Endometrial microvascular endothelial cells (primary cell): Measurements from ENCODE around the gene KRT4. TPM values are rescaled to one million over a fixed set of nuclear protein-coding genes. Genes with fewer than 3 reads are reported as not detected.

Experiments used
- in situ Hi-C: cut with HindIII; loops from 2 replicates; pipeline ENCODE4 v1.10.0; 2017; ENCODE audit warnings: low sequenced_read_pairs, low pct_unique_long_range_greater_than_20kb; ENCODE audit errors: inconsistent ontology term
- total RNA-seq: library from RNA; depleted of rRNA; stranded (reverse); fragments of >200 nt; gene quantifications from one replicate; pipeline ENCODE4 v1.2.3, GENCODE V29; 2015; ENCODE audit errors: inconsistent ontology term

The KRT4 gene
- total RNA-seq, 1 donor from 2014 or later: not detected

DNA sequence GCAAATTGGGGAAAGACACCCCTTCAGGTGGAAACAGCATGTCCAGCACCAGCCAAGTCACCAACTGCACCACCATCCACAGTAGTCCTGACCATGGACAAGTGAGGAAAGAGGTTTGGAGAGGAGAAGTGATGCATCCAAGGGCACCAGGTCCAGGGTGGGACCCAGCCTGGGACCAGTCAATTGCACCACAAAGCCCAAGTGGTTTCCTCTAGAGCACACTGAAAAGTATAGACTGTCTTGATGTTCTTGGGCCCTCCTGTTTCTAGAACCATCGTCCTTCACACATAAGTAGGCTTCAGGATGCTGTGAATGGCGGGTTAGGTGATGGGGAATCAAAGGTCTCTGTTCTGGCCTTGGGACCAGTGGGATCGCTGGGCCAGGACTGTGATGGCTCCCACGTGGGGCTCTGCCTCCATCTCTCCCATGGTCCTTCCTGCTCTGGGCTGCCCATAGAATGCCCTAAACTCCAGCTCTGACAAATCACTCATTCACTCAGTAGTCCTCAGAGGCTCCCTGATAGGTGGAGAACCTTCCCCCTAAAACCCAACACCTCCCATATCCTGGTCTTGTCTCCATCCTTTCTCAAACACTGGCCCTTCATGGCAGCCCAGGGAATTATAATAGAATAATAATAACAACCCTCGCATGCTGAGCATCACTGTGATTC lies 11.0 kb upstream of the KRT4 start:
- in situ Hi-C loops: no loop called here

DNA sequence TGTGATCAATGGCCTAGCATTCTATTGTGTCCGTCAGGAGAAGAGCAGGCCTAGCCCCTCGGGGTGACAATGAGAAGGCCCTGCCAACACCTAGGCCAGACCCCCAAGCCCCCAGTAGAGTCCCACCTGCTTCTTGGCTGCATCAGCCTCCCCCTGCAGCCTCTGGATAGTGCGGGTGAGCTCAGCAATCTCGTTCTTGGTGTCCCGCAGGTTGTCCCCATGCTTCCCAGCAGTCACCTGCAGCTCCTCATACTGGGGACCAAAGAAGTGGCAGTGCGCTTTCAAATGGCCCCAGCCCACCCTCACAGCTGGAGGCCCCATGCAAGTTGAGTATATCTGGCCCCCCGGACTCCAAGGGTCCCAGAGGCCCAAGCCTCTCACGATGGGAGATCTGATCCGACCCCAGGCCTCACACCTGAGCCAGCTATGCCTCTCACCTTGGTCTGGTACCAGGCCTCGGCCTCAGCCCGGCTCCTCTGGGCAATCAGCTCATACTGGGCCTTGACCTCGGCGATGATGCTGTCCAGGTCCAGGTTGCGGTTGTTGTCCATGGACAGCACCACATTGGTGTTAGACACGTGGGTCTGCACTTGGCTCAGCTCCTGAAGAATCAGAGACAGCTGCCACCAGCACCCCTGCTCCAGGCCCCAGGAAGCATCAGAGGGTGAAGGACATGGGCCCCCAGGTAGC lies 10.0 kb upstream of the KRT4 start:
- in situ Hi-C loops: no loop called here

DNA sequence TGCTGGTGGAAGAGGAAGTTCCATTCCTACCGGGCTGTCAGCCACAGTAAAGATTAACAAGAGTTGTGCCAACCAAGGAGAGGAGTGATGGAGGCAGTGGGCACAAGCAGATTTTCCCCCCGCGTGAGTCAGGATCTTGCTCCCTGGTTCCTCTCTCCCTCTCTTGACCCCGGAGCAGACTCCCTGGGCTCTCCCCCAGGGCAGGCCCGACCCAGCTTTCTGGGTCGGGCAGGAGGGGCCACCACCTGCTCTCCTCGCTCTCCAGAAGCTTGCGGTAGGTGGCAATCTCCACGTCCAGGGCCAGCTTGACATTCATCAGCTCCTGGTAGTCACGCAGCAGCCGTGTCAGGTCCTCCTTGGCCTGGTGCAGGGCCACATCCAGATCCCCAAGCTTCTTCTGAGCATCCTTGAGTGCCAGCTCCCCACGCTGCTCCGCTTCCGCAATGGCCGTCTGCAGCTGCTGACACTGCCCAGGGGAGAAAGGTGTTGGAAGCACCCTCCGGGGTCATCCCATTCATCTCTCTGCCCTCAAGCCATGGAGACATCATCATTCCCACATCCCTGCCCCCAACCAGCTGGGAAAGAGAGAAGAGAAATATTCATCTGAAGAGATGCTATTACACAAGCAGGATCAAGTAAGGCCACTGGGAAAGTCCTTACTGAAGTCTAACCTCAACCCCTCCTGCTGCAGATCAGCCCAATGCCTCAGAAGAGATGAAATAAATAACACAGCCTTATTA lies 9.0 kb upstream of the KRT4 start:
- in situ Hi-C loops: no loop called here

DNA sequence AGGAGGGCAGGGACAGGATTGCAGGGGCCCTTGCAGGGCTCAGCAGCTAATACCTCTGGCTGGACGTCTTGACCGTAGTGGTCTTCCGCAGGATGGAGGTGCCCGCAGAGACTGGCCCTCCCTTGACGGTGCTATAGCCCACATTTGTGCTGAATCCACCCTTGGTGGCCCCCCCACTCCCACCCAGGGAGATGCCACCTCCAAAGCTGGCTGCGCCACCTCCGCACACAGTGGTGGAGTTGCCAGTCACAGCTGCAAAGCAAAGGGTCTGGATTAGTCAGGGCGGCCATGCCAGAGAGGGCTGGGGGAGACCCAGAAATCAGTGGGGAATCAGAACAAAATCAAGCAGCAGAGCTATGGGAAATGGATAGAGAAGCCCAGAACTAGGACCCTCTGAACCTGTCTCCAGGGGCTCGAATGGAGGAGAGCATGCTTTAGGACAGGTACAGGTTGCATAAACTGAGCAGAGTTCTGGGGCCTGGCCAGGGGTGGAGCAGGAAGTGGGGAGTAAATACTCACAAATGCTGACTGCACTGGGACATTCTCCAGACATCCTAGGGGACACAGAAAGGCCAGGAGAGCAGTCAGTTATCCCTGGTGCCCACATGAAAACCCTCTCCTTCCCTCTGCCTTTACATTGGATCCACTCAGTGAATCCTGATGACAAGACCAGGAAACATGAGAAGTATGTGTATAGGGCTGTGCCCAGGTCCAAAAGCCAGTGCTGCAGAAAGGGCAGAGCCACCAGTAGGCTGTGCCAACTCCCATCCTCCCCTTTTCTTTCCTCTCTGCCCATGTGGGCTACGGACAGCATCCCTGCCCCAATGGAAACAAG lies 8.1 kb upstream of the KRT4 start:
- in situ Hi-C loops: no loop called here

DNA sequence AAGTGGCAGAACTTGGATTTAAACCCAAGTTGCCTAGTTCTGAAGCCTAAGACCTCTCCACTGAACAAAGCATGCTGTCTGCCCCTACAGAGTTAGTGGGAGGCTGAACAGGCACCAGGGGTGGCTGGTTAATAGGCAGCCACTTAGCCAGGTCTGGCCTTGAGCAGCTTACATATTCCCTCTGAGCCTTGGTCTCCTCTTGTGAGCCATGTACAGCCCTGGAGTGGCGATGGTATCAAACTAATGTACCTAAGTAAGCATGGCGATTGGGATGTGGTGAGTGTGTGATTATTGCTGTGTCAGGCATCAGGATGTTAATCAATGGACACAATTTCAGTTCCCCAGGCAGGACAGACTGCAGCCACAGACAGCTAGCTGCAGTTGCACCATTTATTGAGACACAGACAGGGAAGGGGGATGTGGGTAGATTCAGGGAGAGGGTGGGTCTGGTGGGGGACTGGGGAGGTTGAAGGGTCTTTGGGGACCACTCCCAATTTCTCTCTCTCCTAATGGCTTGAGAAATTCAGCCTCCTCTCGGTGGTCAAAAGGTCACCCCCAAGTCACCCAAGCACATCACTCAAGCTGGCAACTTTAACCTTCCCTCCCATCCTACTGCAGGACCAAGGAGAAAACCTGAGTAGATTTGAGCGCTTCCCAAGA lies 7.3 kb upstream of the KRT4 start:
- in situ Hi-C loops: no loop called here

DNA sequence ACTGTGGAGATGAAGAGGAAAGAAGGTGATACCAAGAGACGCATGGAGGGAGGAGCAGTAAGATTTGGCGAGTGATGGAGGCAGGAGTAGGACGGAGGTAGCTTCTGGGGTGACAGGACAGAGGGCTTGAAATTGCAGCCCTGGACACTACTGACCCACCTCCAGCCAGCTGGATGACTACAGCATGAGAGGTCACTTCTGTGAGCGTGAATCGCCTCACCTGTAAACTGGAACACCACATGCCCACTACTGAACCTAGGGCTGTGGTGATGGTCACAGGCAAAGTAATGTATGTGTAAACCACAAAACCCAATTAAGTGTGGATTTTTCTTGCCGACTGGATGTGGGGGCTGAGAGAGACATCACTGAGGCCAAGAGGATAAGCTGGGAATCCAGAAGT lies 6.6 kb upstream of the KRT4 start:
- in situ Hi-C loops: no loop called here

DNA sequence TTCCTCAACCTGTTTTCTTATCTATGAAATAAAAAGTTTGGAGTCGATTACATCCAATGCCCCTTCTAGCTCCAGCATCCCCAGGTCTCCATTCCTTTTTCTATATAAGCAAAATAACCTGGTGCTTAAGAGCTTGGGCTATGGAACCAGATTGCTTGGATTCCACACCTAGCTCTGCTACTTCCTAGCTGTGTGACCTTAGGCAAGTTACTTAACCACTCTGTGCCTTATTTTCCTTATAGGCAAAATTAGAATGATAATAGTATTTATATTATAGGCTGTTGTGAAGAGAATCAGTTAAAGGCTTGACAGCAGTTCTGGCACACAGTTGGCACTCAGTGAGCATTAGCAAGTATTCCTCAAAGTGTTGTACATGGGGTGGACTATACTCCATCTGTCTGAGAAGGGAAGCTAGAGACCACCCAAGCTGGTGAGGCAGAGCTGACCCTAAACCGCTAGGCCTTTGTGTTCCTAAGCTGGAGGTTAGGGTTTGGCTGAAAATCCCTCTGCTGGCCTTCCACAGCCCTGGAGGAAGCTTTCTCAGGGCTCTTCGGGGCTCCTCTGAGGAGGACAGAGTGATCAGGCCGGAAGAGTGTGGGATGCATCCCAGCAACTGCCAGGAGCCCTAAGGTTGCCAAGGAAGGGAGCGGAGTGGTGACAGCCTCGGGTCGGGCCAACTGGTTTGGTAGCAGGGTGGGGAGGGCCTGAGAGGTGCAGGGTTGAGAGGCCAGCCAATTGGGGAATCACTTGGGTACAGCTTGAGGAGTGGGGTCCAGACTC lies 6.0 kb upstream of the KRT4 start:
- in situ Hi-C loops: no loop called here

DNA sequence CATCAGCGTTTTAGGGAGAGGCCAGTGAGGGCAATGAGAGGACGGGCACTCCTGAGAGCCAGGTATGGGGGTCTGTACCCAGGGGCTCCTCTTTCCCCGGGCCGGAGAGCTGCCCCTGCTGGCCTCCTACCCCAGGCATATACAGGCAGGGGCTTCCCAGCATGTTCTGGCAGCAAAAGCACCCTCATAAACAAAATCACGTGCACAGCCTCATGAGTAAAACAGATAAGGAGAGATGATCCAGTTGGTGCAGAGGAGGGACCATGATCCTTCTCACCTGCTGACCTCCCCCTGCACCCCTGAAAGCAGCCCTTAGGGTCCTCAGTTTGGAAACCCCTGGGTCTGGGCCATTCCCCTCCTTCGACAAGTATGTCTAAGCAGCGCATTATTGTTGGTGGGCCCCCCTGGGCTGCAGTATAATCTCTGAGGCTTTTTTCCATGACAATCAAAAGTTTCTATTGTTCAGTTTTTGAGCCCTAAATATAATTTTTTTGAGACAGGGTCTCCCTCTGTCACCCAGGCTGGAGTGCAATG lies 5.0 kb upstream of the KRT4 start:
- in situ Hi-C loops: no loop called here

DNA sequence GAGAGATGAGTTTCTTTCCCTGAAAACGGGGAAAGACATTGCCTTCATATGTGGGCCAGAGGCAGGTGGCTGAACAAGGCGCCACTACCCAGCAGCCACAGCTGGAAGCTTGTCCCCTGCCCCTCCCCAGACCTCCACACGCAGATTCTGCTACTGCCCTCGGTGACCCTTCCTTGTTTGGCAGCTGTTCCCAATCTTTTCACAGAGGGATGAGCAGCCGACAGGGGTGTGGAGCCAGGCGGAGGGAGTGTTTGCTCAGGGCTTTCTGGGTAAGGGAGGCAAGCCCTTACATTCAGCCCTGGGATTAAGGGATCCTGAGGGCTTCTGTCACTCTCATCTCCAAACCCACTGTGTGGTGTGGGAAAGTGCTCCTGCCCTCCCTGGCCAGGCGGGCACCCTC lies 4.5 kb upstream of the KRT4 start:
- in situ Hi-C loops: no loop called here

DNA sequence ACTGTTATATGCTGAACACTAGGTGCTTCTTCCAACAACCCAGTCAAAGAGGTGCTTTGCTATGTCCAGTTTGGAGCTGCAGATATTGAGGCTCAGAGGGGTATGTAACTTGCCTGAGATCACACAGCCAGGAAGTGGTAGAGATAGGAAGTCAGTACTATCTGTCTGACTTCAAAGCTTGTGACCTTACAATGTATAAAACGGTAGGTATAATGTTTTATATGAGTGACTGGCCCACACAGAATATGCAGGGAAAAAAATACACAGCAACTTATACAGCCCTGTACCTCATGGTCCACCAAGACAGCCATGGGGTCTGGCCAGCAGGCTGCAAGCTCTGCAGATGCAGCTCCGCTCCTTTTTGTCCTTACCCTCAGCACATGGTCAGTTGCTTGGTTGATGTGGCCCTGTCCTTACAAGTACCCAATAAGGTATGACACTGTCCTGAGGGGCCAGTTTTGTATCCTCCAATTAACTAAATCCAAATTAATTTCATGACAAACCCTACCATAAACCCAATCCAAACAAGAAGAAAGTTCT lies 3.9 kb upstream of the KRT4 start:
- in situ Hi-C loops: no loop called here

DNA sequence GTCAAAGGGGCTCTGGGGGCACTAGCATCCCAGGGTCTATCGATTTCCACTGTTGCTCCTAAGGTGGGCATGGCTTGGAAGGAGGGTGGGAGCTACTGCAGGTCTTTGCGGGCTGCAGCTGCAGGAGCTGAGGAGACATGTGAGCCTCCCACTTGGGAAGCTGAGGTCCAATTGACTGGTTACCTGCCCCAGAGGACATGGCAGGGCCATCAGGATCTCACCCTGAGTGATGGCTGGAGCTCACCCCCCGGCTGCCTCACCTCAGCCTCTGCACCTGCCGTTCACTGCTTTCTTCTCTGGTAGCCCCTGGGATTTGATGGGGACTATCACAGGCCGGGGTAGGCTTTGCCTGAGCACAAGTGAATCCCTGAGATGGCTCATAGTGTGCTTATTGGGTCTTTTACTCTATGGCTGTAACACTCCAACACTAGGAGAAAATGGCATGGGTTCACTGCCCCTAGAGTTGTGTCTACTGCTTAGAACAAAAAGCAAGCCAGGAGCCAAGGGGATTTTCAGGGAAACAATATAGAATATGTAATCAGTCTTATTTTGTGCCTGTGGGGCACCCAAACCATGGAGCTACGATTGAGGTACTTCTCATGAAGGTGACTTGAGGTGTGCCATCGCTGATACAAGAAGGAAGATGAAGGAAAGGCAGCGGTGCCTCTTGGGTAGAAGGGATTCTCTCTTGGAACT lies 3.2 kb upstream of the KRT4 start:
- in situ Hi-C loops: no loop called here

DNA sequence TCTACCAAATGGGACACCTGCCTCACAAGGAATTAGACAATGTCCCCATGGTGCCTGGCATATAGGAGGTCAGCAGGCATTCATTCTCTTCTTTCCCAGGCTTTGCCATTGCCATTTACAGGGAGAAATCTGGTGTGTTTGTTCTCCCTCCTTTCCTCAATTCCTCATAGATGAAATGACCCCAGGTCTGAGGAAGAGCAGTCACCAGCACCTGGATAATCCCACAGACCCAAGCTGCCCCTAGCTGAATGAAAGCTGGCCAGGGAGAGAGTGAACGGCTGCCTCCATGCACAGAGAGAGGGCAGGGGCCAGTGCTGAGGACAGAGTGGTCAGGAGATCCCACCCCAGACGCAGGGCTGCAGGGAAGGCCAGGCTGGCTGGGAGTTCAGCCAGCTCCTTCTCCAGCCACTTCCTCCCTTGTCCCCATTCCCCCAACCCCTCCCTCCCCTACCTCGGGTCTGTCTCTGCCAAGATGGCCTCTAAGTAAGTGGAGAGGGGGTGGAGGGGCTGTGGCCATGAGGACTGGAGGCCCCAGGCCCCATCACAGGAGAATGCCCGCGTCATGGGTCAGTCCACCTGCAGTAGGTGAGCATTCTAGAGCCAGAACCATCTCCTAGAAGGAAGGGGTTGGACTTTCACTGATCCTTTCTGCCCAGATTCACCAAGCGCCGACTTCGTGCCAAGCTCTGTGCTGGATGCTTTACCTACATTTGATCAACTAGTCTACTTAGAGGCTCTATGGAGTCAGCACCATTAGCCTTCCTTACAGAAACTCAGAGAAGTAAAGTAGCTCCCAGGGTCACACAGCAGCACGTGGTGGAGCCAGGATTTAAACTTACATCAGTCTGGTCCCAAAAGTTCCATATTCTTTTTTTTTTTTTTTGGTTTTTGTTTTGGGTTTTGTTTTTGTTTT lies 2.0 kb upstream of the KRT4 start:
- in situ Hi-C loops: no loop called here

DNA sequence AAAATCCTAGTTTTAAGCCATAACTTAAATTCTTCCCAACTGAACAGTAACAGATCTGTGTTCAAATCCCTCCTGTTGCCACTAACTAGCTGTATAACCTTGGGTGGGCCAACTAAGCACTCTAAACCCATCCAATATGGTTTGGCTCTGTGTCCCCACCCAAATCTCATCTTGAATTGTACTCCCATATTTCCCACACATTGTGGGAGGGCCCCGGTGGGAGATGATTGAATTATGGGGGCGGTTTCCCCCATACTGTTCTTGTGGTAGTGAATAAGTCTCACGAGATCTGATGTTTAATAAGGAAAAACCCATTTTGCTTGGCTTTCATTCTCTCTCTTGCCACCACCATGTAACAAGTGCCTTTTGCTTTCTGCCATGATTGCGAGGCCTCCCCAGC lies 1.2 kb upstream of the KRT4 start:
- in situ Hi-C loops: no loop called here

DNA sequence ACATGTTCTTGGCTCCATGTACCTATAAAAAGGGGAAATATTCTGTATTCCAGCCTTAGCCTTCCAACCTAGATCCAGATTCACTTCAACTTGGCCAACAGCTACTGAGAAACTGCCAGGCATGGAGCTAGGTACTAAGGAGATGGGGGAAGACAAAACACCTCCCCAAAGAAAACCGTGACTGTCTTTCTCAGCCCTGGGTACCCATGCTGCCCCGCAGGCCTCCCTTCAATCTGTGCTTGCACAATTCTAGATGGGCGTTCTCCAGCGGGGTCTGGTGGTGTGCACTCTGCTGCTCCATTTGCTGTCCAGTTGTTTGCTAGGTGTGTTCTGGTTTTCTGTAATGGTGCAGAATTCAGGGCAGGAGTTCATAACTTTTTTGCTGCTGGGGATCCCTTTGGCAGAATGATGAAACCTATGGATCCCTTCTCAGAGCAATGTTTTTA lies 817 bp upstream of the KRT4 start:
- in situ Hi-C loops: no loop called here

DNA sequence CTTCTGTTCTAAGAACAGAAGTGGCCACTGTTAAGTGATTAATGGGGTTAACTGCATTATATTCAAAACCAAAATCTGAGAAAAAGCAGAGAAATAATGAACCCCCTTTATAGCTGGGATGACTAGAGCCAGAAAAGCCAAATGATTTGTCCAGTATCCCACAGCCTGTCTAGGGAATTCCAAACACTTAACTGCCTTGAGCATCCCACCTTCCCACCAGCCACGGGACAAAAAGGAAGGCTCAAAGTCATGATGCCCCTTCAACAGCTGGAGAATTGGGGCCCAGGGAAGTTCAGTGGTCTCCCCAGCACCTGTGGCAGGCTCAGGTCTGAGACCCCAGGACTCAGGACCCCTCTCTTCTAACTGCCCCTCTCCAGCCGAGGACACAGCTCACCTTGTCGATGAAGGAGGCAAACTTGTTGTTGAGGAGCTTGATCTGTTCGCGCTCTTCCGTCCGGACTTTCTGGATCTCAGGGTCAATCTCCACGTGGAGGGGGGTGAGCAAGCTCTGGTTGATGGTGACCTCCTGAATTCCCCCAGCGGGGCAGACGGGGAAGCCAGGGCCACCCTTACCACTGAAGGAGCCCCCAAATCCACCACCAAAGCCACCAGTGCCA lies 605 bp downstream of the KRT4 start:
- in situ Hi-C loops: no loop called here

DNA sequence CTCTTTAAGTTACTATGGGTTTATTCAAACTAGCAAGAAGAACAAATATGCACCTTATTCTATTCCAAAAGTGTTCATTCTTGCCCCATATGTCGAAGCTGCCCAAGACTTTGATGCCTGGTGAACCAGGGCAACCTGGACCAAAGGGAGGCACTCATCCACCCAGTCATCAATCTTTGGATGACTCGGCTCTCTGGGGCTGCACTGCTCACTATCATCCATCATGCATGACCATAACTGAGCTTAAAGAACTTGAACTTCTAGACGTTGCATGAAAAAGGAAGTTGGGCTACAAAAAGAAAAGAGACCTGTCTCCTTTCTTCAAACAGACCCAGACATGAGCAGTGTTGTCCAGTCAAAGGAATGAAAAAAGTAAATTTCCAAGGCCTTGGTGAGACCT lies 1.2 kb downstream of the KRT4 start:
- in situ Hi-C loops: no loop called here
